ENCODE measurements around the gene VIM.

VIM gene

DNA sequence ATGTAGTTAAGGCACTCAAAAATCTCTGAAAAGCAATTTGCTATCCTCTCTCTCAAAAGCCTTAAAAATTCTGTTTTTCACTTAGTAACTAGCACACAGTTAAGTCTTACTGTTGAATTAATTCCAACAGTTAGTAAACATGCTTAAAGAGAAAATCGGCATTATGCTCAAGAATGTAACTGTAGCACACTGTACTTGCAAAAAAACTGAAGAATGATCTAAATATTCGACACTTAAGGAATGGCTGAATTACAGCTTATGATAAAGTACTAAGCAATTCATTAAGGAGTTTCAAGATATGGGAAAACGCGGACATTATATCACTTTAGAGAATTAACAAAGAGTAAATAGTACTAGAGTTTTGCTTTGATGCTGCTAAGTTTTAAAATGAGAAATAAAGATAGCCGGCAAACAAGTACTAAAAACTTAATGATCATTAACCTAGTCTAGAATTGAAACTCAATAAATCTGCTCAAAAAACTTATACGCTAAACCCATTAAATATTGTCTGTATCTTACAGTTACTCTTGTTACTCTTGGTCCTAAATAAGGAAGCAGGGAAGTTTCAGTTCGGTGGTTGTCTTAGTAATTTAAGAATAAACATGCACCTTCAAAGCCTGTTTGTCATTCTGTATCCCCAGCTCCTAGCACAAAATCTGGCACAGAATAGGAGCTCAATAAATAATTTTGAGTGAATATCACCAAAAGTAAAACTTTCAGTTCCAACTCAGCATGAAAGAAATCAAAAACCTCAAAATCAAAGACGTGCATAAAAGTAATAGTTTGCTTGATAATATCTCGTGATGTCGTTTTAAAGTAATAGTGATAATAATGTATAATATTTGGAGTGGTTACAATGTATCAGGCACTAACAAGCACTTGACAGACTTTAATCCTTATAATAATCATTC, 27.8 kb upstream of the VIM start:
- H3K27ac ChIP-seq: peak overlapping the region; percentile 93
- POLR2A ChIA-PET (ENCODE audit: low non-redundant PET): interaction anchor here (0.6 to 2.0 kb wide), 3 partner anchors 21 to 110 kb away, joined by 3 to 8 read pairs (median 4); no protein-coding TSS in a partner anchor
- TF ChIP-seq CTCF (conservative IDR thresholded peaks at IDR 0.05; ENCODE audit: low read depth): no peak
- CTCF ChIA-PET: interaction anchor here (0.5 to 1.4 kb wide), 2 partner anchors 15 to 29 kb away, joined by 3 to 4 read pairs; no protein-coding TSS in a partner anchor
- no peak for DNase-seq (ENCODE audit: low spot score)

- H3K27ac ChIP-seq: peak within 1 kb of the TSS; percentile 93
- ChIA-PET POLR2A (ENCODE audit: low non-redundant PET) (interaction anchor here (0.8 to 2.0 kb wide), 2 partner anchors 20 to 28 kb away, joined by 3 to 8 read pairs; no protein-coding TSS in a partner anchor), CTCF (no interaction called here)
- no peak for TF ChIP-seq CTCF (conservative IDR thresholded peaks at IDR 0.05; ENCODE audit: low read depth)
- DNase-seq (ENCODE audit: low spot score): peak; percentile 83
These were observed 26.9 kb upstream of the VIM start, which contains the start of gene TRDMT1 for GRCh38 chr10:17200912-17201793. TRDMT1 (minus strand) TSS chr10:17201672; CDS start chr10:17201634, 38 bp downstream.

GRCh38 chr10:17201794-17202116, 26.3 kb upstream of the VIM start:
- H3K27ac ChIP-seq: peak overlapping the region; percentile 93
- no peak for DNase-seq (ENCODE audit: low spot score)
- no peak for TF ChIP-seq CTCF (conservative IDR thresholded peaks at IDR 0.05; ENCODE audit: low read depth)
- POLR2A ChIA-PET (ENCODE audit: low non-redundant PET): interaction anchor here (2.0 kb wide), 1 partner anchor 27 kb away, joined by 8 read pairs; no protein-coding TSS in a partner anchor
- CTCF ChIA-PET: no interaction called here

DNA sequence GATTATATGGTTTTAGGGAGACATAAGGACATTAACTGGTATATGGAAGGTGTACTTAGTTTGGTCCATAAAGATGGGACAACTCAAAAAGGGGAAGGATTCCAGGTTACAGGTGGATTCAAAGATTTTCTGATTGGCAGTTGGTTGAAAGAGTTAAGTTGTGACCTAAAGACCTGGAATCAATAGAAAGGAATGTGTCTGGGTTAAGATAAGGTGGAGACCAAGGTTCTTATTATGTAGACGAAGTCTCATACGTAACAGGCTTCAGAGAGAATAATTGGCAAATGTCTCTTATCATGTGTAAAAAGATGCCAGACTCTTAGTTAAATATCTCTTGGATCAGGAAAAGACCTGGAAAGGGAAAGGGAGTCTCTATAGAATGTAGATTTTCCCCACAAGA, 25.5 kb upstream of the VIM start:
- no peak for DNase-seq (ENCODE audit: low spot score)
- ChIA-PET CTCF (no interaction called here), POLR2A (ENCODE audit: low non-redundant PET) (no interaction called here)
- no peak overlapping the region for H3K27ac ChIP-seq
- no peak for TF ChIP-seq CTCF (conservative IDR thresholded peaks at IDR 0.05; ENCODE audit: low read depth)

DNA sequence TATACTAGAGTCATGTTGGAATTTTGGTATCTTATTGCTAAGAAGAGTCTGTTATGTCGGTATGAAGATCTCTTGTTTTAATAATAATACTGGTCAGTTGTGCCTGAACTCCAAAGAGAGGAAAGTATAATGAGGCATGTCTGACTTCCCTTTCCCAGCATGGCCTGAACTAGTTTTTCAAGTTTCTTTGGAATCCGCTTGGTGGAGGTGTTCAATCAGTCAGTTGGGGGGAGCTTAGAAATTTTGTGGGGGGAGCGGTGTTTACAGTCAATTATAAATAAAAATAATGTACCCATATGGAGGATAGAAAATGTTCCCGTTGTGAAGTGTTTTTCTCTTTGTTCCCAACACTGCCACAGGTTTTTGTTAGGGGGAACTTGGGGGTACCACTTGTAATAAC, 25.0 kb upstream of the VIM start:
- ChIA-PET POLR2A (ENCODE audit: low non-redundant PET) (no interaction called here), CTCF (no interaction called here)
- no peak overlapping the region for H3K27ac ChIP-seq
- DNase-seq (ENCODE audit: low spot score): no peak
- TF ChIP-seq CTCF (conservative IDR thresholded peaks at IDR 0.05; ENCODE audit: low read depth): no peak

- no peak overlapping the region for H3K27ac ChIP-seq
- ChIA-PET POLR2A (ENCODE audit: low non-redundant PET) (no interaction called here), CTCF (no interaction called here)
- no peak for DNase-seq (ENCODE audit: low spot score)
- TF ChIP-seq CTCF (conservative IDR thresholded peaks at IDR 0.05; ENCODE audit: low read depth): no peak
These were observed 24.6 kb upstream of the VIM start for GRCh38 chr10:17203416-17203815.
